SW480 (cell line): ENCODE data around the gene NUMB.

ENCODE experiments used
- DNase-seq: peaks from one replicate; pipeline ENCODE4 v3.0.0-alpha.2; 2016; ENCODE audit warnings: low spot score

The NUMB gene

GRCh38 chr14:73232984-73233383, 225.4 kb downstream of the NUMB start:
- no peak for DNase-seq

- peak; percentile 26 for DNase-seq
Measured at GRCh38 chr14:73231981-73232851, 226.1 kb downstream of the NUMB start.

GRCh38 chr14:73230051-73230450, 228.3 kb downstream of the NUMB start:
- DNase-seq = no peak

- no peak for DNase-seq
Measured at GRCh38 chr14:73227812-73228781, 230.2 kb downstream of the NUMB start.

- DNase-seq = no peak
Measured at GRCh38 chr14:73225496-73225895, 232.8 kb downstream of the NUMB start.
